HS-27A (cell line): ENCODE results near the gene ERG.

Experiments
- DNase-seq: peaks from one replicate; pipeline ENCODE4 v3.0.0-alpha.2; 2012; ENCODE audit warnings: low read depth, missing footprints

ERG gene, protein sequence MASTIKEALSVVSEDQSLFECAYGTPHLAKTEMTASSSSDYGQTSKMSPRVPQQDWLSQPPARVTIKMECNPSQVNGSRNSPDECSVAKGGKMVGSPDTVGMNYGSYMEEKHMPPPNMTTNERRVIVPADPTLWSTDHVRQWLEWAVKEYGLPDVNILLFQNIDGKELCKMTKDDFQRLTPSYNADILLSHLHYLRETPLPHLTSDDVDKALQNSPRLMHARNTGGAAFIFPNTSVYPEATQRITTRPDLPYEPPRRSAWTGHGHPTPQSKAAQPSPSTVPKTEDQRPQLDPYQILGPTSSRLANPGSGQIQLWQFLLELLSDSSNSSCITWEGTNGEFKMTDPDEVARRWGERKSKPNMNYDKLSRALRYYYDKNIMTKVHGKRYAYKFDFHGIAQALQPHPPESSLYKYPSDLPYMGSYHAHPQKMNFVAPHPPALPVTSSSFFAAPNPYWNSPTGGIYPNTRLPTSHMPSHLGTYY

DNA sequence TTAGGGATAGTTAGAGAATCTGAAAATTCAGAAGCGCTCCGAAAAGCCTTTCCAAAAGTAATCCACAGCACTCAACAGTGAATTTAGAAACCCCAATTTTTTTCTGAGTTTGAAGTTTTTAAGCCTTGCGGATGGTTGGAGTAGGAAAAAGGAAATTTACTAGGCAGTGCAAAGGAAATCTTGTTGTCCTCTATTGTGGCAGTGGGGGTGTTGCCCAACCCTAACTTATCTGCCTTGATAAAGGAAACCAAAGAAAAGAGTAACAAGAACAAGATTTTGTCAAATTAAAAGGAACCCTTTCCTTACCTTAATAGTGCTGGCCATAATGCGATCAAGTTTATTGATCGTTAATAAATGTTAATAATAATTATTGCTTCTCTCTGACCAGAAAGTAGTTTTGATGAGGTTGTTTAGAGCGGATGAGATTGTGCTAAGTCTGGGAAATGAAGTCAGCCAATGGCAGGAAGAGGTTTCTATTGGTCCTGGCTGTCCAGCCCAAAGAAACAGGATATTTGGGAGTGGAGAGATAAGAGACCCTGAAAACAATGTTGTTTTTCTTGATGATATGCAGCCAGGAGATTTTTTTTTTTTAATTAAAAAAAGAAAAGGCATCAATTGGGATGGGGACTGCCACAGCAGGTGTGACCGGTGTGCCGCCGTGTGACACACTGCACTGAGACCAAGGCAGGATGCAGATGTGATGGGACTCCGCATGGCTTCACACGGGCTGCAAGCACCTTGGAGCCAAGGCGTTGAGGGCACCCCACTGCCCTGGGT, at the start of gene ERG:
ERG (minus strand) TSS at position 421 of the 777 bp plus-strand sequence; CDS start at position 324, 97 bp downstream.
- no peak for DNase-seq

DNA sequence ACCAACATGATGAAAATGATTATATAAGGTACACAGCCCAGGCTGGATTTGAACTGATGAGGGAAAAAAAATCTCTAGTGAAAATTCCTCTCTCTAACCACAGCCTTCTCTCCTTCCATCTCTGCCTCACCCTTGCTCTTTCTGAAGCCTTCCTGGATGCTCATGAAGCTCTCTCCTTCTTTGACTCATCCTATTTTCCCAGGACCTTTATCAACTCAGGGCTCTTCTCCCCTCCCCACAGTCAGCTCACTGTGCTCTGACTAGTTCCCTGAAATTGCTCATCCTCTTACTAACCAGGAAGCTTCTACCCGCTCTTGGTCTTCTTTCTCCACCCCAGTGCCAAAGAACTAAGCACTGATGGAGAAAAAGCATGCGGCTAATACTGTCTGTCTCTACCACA, 46.4 kb upstream of the ERG start:
- no peak for DNase-seq

DNA sequence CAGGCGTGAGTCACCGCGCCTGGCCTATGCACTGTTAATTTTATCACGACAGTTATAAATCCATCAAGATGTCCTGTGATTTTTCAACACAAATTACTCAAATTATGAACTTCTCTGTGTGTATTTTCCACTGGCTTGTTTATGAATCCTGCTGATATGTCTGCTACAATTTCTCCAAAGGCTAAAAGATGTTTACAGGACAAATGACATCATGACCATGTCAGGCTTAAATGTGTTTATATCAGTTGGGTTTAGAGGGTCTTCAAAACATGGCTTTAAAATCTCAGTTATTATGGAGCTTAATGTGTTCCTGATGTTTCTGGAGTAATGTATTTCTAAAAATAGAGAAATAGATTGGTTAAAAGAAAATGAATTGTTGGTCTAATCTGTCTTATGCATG, 44.0 kb upstream of the ERG start:
- no peak for DNase-seq

DNA sequence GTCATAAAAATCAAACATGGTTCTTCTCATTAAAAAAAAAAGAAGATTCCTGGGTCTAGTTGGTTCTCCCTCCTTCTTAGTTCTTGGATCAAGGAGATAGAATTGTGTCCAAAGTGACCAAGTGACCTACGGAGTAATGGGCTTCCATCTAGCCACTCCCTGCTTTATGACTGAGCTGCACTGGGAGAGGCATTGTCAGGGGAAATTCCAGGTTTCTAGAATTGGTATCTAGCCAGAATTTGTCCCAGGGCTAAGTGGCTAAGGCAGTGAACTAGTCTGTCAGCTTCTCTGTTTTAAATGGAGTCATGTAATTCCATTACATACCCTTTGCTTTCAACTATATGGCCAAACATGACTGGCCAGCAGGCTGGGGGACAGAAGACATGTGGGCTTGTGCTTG, 40.1 kb upstream of the ERG start:
- DNase-seq, result no peak

DNA sequence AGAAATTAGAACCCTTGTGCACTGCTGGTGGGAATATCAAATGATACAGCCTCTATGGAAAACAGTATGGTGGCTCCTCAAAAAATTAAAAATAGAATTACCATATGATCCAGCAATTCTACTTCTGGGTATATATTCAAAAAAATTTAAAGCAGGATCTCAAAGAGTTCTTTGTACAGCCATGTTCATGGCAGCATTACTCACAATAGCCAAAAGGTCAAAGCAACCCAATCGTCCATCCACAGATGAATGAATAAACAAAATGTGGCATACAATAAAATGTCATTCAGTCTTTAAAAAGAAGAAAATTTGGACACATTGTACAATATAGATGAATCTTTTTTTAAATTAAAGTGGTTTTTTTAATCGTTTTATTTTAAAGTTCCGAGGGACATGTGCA, 36.3 kb upstream of the ERG start:
- no peak for DNase-seq

DNA sequence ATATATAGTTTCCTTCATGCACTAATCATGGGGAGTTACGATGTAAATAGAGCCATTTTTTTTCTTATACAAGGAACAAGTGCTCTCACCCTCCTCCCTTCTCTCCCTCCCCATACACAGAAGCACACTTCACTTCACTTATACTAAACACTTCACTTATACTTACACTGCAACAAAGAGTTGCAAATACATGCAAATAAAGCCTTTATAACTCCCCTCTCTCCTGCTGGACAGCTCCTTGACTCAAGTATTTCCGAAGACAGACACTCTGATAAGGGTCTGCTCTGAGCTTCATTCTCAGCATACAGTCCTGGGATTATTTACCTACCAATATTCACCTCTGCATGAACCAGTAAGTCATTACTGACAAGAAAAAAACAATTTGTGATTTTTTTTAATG, 35.6 kb upstream of the ERG start:
- DNase-seq, result no peak

DNA sequence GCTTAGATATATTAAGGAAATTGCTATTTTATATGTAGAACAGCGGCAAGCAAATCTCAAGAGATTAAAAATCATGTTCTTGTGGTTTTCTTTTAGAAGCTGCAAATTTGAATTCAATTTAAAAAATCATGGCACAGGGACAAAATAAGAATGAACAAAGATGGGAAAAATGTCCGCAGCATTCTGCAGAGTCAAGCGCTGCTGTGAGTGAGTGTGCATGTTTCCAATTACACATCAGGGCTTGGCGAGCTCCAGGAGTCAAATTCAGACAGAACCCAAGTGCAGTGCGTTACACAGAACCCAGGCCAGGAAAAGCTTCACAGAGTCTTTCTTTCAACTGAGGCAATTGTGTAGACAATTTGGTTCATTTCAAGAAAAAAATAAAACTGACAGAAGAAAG, 33.3 kb upstream of the ERG start:
- DNase-seq, result no peak

DNA sequence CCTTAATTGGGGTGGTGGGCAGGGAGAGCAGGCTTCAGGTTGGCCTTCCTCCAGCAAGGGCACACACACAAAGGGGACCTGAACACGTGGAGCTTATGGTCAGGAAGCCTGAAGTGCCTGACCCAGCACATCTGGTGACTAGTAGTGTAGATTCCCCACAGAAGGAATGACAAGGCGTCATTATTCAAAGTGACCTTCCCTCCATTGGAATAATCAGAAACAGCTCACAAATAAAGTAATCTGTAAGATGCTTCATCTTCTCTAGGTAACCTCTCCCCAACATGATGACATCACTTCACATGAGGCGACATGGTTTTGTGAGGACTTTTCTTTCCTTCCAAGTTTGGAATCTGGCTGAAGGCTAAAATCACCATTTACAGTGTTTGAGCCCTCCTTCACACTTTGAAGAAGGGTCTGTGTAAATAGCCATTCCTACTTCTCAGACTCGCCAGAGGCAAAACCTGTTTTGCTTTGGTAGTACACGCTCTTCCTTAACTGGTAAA, 32.8 kb upstream of the ERG start:
- DNase-seq, result no peak

DNA sequence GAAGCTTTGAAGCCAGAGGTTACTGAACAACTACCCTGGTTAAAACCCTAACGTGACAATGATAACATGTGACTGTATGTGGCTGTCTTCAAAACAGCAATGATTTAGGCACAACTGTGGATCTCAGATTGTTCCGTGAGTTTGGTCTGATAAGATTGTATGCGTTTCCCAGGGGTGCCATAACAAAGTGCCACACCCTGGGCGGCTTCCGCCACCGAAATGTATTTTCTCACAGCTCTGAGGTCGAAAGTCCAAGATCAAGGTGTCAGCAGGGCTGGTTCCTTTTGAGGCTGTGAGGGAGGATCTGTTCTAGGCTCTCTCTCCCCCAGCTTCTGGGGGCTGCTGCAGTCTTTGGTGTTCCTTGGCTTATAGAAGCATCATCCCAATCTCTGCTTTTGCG, 29.5 kb upstream of the ERG start:
- DNase-seq, result no peak

DNA sequence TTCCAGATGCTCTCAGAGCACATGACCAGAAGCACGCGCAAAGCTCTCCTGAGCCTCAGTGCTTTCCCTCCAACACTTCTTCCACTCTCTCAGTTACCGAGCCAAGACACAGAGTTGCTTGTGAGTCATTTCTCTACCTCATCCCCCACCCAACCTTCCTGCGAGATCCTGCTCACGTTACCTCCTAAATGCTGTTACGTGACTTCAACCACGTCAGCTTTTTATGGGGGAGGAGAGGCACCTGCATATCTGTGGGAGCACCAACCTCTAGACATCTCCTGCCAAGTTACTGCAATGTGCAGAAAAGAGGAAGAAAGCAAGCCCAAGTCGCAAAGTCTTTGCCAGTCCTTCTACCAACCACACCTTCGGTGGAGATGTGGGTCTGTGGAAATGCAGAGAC, 27.2 kb upstream of the ERG start:
- no peak for DNase-seq

DNA sequence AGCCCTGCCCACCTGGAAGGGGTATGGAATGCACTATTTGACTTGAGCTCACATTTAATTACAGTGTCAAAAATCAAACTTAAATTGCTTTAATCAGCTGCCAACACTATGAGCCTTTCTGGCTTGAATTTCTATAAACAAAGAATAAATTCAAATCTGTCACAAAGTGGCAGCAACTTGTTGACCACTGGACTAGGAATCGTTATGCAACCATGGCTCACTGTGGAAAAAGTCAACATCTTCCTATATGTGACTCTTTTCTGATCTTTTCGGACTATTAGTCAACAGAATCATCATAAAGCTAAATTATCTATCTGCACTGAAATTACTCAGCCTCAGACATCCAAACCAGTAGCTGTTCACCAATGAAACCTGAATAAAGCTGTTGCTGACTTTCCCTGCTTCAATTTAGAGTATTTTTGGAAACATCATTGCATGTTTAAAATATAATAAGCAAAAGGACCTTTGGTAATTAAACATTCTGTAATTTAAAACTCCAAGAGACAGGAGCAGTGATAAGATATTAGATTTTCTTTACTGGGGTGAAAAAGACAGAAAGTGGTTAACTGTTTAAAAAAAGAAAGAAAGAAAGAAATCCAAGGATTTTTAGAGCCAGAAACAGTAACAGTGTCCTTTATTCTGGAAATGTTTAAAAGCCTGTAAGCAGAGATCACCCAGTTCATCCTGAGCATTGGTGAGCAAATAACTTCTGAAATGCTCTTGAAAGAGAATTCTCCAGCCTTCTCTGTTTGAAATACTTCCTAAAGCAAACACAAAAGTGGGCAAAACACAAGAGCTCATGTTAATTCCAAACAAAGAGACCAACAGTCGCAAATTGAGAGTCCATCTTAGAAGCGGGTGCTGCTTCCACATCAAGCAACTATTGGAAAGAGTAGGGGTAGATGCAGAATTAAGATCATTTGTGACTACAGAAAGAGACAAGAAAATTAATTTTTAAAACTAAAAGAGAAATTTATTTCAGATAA, 26.2 kb upstream of the ERG start:
- DNase-seq, result no peak

DNA sequence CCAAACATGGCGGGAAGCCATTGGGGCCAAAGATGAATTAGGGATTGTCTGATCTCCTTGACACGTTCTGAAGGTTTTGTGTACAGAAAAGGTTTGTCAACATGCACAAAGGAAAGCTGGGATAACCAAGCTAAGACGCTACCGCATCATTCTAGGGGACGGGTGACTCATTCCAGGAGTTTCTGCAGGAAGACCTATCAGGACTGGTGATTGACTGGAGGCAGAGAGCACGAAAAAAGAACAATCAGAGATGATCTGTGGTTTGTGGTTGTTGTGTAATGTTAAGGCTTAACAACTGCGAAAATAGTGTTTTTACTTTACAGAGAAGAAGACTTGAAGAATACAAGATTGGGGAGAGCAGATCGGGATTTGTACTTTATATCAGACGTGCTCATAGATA, 22.2 kb upstream of the ERG start:
- DNase-seq, result no peak

DNA sequence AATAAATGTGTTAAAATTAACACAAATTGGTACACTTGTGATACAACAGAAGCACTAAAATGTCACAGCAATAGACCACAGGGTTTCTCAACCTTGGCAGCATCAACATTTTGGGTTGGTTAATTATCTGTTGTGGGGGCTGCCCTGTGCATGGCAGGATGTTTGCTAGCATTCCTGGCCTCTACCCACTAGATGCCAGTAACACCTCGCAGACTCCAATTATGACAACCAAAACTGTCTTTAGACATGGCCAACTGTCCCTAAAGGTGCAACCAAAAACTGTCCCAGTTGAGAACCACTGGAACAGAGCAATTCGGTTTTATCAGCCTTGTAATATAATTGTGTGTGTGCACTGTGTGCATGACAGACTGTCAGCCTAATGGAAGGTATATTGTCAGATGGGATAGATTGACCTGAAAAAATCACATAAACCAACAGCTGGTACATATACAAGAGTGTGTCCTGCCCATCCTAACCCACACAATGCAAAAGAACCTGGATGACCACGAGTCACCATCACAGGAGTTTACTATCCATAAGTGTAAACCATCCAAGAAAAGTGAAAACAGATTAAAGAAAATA, 13.5 kb upstream of the ERG start:
- no peak for DNase-seq

DNA sequence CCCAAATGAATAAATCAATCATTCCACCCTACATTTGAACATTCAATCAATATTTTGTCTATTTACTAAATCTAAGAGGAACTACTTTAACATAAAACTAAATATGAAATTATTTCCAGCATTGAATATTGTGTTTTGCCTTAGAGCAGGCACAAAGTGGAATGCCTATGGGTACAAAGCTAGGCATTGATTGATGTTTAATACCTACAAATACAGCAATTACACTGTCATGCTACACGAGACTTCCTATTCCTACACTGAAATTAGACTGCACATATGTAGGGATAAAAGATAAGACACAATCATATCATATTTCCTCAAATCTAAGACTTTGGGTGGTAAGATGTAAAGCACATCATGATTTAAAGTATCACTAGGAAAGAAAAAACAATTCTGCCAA, 12.9 kb upstream of the ERG start:
- DNase-seq, result no peak

DNA sequence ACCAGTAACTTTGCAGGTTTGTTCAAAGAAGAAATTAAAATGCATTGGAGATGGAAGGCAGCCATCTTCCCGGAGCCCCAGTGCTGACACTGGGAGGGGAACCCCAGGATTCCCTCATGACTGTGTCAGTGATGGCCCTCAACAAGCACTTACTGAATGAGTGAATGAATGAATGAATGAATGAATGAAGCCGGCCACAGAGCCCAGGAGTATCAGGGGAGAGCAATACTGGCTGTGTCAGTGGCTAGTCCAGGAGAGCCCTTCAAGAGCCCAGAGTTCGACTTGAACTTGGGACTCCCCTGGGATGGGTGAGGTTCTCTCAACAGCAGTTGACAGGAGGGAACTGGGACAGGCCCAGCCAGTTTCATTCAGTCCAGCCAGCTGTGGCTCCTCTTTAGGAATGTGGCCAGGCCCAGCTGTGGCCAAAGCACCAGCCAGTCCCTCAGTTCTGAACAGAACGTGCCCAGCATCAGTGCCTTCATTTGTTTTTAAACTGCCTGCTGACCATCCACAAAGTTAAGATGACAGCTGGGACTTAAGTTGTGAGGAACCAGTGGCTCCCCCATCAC, 9.2 kb upstream of the ERG start:
- no peak for DNase-seq

DNA sequence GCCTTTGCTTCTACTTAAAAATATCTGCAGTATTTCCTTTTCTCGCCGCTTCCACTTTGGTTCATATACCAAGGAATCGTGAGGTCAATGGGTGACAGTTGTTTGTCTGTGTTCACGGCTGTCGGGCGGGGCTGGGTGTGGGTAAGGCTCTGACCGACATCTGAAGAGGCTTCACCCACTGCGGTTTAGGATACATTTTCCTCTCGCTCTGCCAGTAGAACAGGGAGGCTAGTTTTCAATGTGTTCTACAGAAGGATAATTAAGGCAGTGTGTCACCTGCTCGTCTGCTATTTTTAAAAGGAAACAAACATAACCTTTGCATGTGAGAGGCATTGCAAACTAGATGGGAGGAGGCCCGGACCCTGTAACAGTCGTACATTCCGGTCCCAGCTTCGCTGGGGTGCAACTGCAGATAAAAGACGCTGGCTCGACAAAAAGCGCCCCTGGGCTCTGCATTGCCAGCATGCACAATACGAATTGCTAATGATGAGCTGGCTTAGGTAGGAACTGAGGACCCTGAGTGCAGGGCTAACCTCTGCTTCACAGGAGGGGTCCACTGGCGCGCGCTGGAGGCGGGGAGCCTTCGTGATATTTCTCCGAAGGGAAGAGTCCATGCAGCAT, 8.5 kb upstream of the ERG start:
- no peak for DNase-seq

DNA sequence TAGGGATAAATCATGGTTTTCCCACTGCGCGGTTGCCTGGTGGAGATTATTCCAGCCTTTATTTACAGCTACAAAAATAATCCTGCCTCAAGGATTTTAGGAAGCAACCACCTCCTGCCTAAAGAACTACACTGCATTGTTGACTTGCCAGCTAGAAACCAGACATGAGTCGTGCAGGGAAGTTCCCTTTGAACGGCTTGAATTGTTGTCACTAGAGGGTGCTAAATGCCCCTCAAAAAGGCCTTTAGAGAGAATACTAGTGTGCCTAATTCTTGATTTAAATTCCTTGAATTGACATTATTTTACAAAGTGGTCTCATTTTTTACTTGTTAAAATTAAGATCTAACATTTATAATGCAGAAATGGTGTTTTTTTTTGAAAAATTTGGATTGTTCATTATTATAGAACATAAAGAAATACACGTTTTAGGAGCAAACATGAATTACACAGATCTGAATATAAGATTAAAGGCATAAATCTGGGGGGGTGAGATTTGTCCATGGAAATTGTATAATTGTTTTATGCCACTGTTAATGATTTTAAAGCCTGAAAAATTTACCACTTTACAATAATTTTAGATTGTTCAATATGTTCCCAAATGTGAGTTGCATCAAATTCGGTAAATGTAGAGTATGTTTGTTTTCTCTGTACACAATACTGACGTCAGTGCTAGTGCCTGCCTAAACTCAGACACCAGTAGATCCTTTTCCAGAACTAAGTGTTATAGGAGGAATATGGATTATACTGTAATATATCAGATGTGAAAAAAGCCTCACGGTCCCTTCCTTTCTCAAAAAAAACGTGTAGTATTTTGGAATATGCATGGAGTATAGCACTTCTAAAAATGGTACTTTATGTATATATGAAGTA, 7.6 kb upstream of the ERG start:
- DNase-seq, result no peak

DNA sequence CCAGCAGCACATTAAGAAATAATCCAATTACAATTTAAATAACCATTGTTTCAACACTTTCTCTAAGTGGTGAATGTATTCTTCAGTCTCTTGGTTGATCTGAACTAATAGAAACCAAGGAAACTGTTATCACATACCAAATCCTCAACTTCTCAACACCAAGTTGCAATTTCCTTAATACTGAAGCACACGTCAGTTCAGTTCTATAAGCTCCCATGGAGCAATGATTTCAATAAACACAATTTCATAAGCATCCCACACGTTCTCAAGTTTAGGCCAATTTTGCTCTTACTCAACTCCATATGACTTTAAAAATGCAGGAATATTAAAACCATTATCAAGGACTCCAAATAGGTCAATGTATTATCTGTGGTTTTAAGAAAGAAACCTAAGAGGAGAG, 5.8 kb upstream of the ERG start:
- no peak for DNase-seq

DNA sequence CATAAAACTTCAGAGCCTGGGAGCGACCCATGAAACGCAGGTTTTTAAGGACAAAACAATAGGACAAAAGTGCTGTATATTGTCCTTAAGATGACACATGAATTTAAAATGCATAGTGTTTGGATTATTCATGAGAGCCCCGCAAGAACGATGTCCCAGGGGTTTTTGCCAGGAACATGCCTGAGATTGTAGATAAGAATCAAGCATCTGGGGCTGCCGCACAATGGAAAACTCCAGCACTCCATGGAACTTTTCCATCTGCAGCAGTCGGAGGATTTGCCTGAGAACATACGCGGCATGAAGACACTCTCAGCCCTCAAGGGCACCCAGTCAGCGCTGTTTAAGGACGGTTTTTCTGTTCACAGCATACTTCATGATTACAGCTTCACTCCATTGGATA, 5.3 kb upstream of the ERG start:
- DNase-seq, result no peak

DNA sequence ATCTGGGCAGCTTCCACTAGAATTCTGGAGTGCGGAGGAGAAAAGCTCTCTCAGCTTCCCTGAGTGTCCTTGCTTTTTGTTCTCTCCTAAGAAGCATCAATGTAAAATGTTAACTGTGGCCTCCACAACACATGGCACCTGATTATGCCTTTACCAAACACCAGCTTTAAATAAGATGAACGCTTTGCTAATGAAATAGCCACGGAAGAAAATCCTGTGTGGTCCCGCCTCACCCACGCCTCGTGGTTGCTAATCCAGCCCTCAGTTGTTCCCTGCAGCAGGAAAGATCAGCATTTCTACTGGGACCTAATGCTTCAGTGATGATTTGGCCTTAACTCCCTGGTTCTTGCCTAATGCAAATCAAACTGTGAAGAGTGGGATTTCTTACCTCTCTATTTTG, 1.8 kb upstream of the ERG start:
- DNase-seq, result no peak
